CD4-positive, alpha-beta T cell (primary cell): Measurements from ENCODE around the gene GLG1. TPM values are rescaled to one million over a fixed set of nuclear protein-coding genes. Genes with fewer than 3 reads are reported as not detected.
A peak's percentile ranks its signal among the peaks of the same experiment; 100 is the strongest.
"Not testable (repeated sequence)": the region's sequence is repeated elsewhere in the genome, so short reads cannot be mapped to it uniquely, and the experiment has no call there.

Source experiments
- ATAC-seq: fragments of 200-7000 bp; cut with Tn5 transposase; one replicate; pipeline ENCODE4 v1.10.0; 2022; ENCODE audit warnings: mild to moderate bottlenecking; ENCODE audit not compliant: poor library complexity
- CTCF ChIA-PET: fragments of 350-600 bp; sonication (Branson Sonifier 250); formaldehyde crosslinking; loops from one replicate; lab custom pipeline; 2021; ENCODE audit warnings: antibody characterized with exemption, inconsistent platforms; lab: Charles Lee
- POLR2A ChIA-PET: fragments of 350-600 bp; sonication (Branson Sonifier 250); formaldehyde crosslinking; loops from one replicate; lab custom pipeline; 2021; ENCODE audit warnings: antibody characterized with exemption, inconsistent platforms; lab: Charles Lee
- DNase-seq, 14 experiments: peaks; one replicate each; pipeline ENCODE4 v3.0.0-alpha.2; 2013 to 2020; ENCODE audit warnings: mixed read lengths in 2 of 14
- H3K27ac ChIP-seq, 2 donors: one replicate each; pipeline versions ENCODE4 v1.5.1 to v1.7.0; 2013; ENCODE audit warnings: low read length in 2 of 2, low read depth in 1 of 2, mild to moderate bottlenecking in 1 of 2
- H3K27me3 ChIP-seq, 2 experiments: 1 replicate in 1 of 2; 2 replicates in 1 of 2; pipeline versions ENCODE4 v1.6.1 to v1.7.0; 2013; ENCODE audit warnings: low read length in 2 of 2, control low read depth in 1 of 2, mild to moderate bottlenecking in 1 of 2, moderate library complexity in 1 of 2; ENCODE audit not compliant: insufficient read depth in 2 of 2, control insufficient read depth in 1 of 2
- H3K36me3 ChIP-seq: one replicate; pipeline ENCODE4 v1.6.1; 2013; ENCODE audit warnings: low read length, control low read depth; ENCODE audit not compliant: insufficient read depth
- H3K4me1 ChIP-seq: one replicate; pipeline ENCODE4 v1.6.1; 2013; ENCODE audit warnings: low read length, control low read depth; ENCODE audit not compliant: insufficient read depth
- H3K4me3 ChIP-seq: one replicate; pipeline ENCODE4 v1.5.1; 2013; ENCODE audit warnings: mild to moderate bottlenecking, low read length, moderate library complexity
- H3K9me3 ChIP-seq, 2 experiments: 1 replicate in 1 of 2; 2 replicates in 1 of 2; pipeline versions ENCODE4 v1.6.1 to v1.7.0; 2013; ENCODE audit warnings: low read length in 2 of 2, mild to moderate bottlenecking in 2 of 2, control low read depth in 1 of 2, moderate library complexity in 1 of 2; ENCODE audit not compliant: control insufficient read depth in 1 of 2, insufficient read depth in 1 of 2
- H3K27ac Mint-ChIP-seq: one replicate; pipeline ENCODE4 v1.8.0; 2020; ENCODE audit warnings: mixed read lengths
- H3K27me3 Mint-ChIP-seq: one replicate; pipeline ENCODE4 v1.8.0; 2021; ENCODE audit warnings: mixed read lengths
- H3K36me3 Mint-ChIP-seq: one replicate; pipeline ENCODE4 v1.8.0; 2021; ENCODE audit warnings: low read depth, mixed read lengths
- H3K4me1 Mint-ChIP-seq: one replicate; pipeline ENCODE4 v1.8.0; 2021; ENCODE audit warnings: low read depth, mixed read lengths
- H3K4me3 Mint-ChIP-seq: one replicate; pipeline ENCODE4 v1.8.0; 2020; ENCODE audit warnings: mild to moderate bottlenecking, mixed read lengths
- H3K9me3 Mint-ChIP-seq: one replicate; pipeline ENCODE4 v1.8.0; 2020; ENCODE audit warnings: mixed read lengths
- CTCF ChIP-seq: fragments of 200-600 bp; IDR thresholded peaks from one replicate; pipeline ENCODE4 v1.8.0; 2022; ENCODE audit warnings: antibody characterized with exemption, mild to moderate bottlenecking
- intact Hi-C, 2 experiments: fragments of 100-400 bp; cut with DNase I in 1 of 2; cut with micrococcal nuclease in 1 of 2; formaldehyde crosslinking; loops; one replicate each; pipeline versions ENCODE4 v1.15.1 to v1.9.0; 2023 to 2025; cut with DNase I, micrococcal nuclease
- total RNA-seq, 174 experiments: library from RNA in 2 of 174; stranded (reverse) in 2 of 174; gene quantifications; one replicate each; pipeline ENCODE4 v1.2.3 and lab custom pipeline; 2021 to 2026

Gene GLG1
- total RNA-seq, 2 experiments from 2014 or later = 110 to 114 TPM

GRCh38 chr16:74521691-74522090 is 85.2 kb downstream of the GLG1 start:
- POLR2A ChIA-PET = interaction anchor here (2.0 kb wide), 1 partner anchor 85 kb away, joined by 4 read pairs; the partner anchor contains the start of gene GLG1
- CTCF ChIA-PET = no interaction called here
- ATAC-seq = no peak
- Mint-ChIP-seq H3K36me3 (peaks cover 76% of the 10 kb centered on the region), H3K9me3 (no peaks in the 10 kb centered on the region), H3K27ac (peak overlapping the region; percentile 22), H3K27me3 (no peaks in the 10 kb centered on the region), H3K4me3 (no peak overlapping the region), H3K4me1 (peaks cover 54% of the 10 kb centered on the region)
- Histone ChIP-seq H3K27ac (no peak overlapping the region), H3K36me3 (peaks cover 19% of the 10 kb centered on the region), H3K4me1 (no peaks in the 10 kb centered on the region), H3K4me3 (no peak overlapping the region), H3K27me3 (no peaks in the 10 kb centered on the region), H3K9me3 (peaks cover 0 to 6% of the 10 kb centered on the region in 2 experiments)
- no peak for TF ChIP-seq CTCF
- intact Hi-C loops = no loop called here
- no peak for DNase-seq

- intact Hi-C loops = not testable (repeated sequence)
- peaks cover 72% of the 10 kb centered on the region for H3K36me3 Mint-ChIP-seq
These were observed 88.0 kb downstream of the GLG1 start for GRCh38 chr16:74518934-74519333.

GRCh38 chr16:74511961-74512360 is 95.0 kb downstream of the GLG1 start:
- H3K36me3 ChIP-seq = peaks cover 18% of the 10 kb centered on the region
- Mint-ChIP-seq H3K4me3 (no peak overlapping the region), H3K9me3 (no peaks in the 10 kb centered on the region), H3K27me3 (no peaks in the 10 kb centered on the region), H3K4me1 (peaks cover 67% of the 10 kb centered on the region), H3K36me3 (peaks cover 53% of the 10 kb centered on the region), H3K27ac (peak overlapping the region; percentile 45)
- H3K27ac ChIP-seq = no peak overlapping the region
- no peak for ATAC-seq
- ChIA-PET POLR2A (no interaction called here), CTCF (interaction anchor here (0.6 kb wide), 1 partner anchor 413 kb away, joined by 3 read pairs; no protein-coding TSS in a partner anchor)
- TF ChIP-seq CTCF = no peak
- intact Hi-C loops = no loop called here
- no peaks in the 10 kb centered on the region for H3K4me1 ChIP-seq
- H3K4me3 ChIP-seq = no peak overlapping the region
- DNase-seq = no peak
- no peaks in the 10 kb centered on the region for H3K9me3 ChIP-seq
- no peaks in the 10 kb centered on the region for H3K27me3 ChIP-seq

More at GRCh38 chr16:74518934-74519333, 88.0 kb downstream of the GLG1 start:
- H3K27ac ChIP-seq, H3K4me3 ChIP-seq, CTCF ChIA-PET, H3K9me3 Mint-ChIP-seq, H3K4me1 ChIP-seq, H3K9me3 ChIP-seq, DNase-seq, H3K27me3 ChIP-seq, H3K4me3 Mint-ChIP-seq, ATAC-seq, H3K27me3 Mint-ChIP-seq, H3K36me3 ChIP-seq, H3K27ac Mint-ChIP-seq: not testable (repeated sequence)
- POLR2A ChIA-PET = interaction anchor here (0.6 kb wide), 1 partner anchor 67 kb away, joined by 4 read pairs; no protein-coding TSS in a partner anchor
- peaks cover 74% of the 10 kb centered on the region for H3K4me1 Mint-ChIP-seq

GRCh38 chr16:74505011-74505410 is 101.9 kb downstream of the GLG1 start:
- Histone ChIP-seq H3K27me3 (no peaks in the 10 kb centered on the region), H3K9me3 (no peaks in the 10 kb centered on the region), H3K36me3 (peaks cover 48% of the 10 kb centered on the region), H3K4me1 (no peaks in the 10 kb centered on the region), H3K27ac (no peak overlapping the region), H3K4me3 (no peak overlapping the region)
- no peaks in the 10 kb centered on the region for H3K27me3 Mint-ChIP-seq
- POLR2A ChIA-PET = no interaction called here
- DNase-seq (no peak), ATAC-seq (no peak)
- H3K27ac Mint-ChIP-seq = peak overlapping the region; percentile 49
- no peaks in the 10 kb centered on the region for H3K9me3 Mint-ChIP-seq
- H3K4me1 Mint-ChIP-seq = peaks cover 29% of the 10 kb centered on the region
- no peak overlapping the region for H3K4me3 Mint-ChIP-seq
- CTCF ChIA-PET = no interaction called here
- intact Hi-C loops = loop anchor here in 1 of 2 experiments (5.0 kb wide), 1 partner anchor 117 kb away; no protein-coding TSS in a partner anchor
- TF ChIP-seq CTCF = no peak
- peaks cover 78% of the 10 kb centered on the region for H3K36me3 Mint-ChIP-seq
